CD4-positive, alpha-beta T cell (primary cell): Measurements from ENCODE around the gene NEURL1. TPM values are rescaled to one million over a fixed set of nuclear protein-coding genes. Genes with fewer than 3 reads are reported as not detected.

Experiments used
- ATAC-seq: fragments of 200-7000 bp; cut with Tn5 transposase; one replicate; pipeline ENCODE4 v1.10.0; 2022; ENCODE audit warnings: mild to moderate bottlenecking; ENCODE audit not compliant: poor library complexity
- CTCF ChIA-PET: fragments of 350-600 bp; sonication (Branson Sonifier 250); formaldehyde crosslinking; loops from one replicate; lab custom pipeline; 2021; ENCODE audit warnings: antibody characterized with exemption, inconsistent platforms; lab: Charles Lee
- POLR2A ChIA-PET: fragments of 350-600 bp; sonication (Branson Sonifier 250); formaldehyde crosslinking; loops from one replicate; lab custom pipeline; 2021; ENCODE audit warnings: antibody characterized with exemption, inconsistent platforms; lab: Charles Lee
- DNase-seq, 14 experiments: peaks; one replicate each; pipeline ENCODE4 v3.0.0-alpha.2; 2013 to 2020; ENCODE audit warnings: mixed read lengths in 2 of 14
- H3K27ac ChIP-seq, 2 donors: one replicate each; pipeline versions ENCODE4 v1.5.1 to v1.7.0; 2013; ENCODE audit warnings: low read length in 2 of 2, low read depth in 1 of 2, mild to moderate bottlenecking in 1 of 2
- H3K27me3 ChIP-seq, 2 experiments: 1 replicate in 1 of 2; 2 replicates in 1 of 2; pipeline versions ENCODE4 v1.6.1 to v1.7.0; 2013; ENCODE audit warnings: low read length in 2 of 2, control low read depth in 1 of 2, mild to moderate bottlenecking in 1 of 2, moderate library complexity in 1 of 2; ENCODE audit not compliant: insufficient read depth in 2 of 2, control insufficient read depth in 1 of 2
- H3K36me3 ChIP-seq: one replicate; pipeline ENCODE4 v1.6.1; 2013; ENCODE audit warnings: low read length, control low read depth; ENCODE audit not compliant: insufficient read depth
- H3K4me1 ChIP-seq: one replicate; pipeline ENCODE4 v1.6.1; 2013; ENCODE audit warnings: low read length, control low read depth; ENCODE audit not compliant: insufficient read depth
- H3K4me3 ChIP-seq: one replicate; pipeline ENCODE4 v1.5.1; 2013; ENCODE audit warnings: mild to moderate bottlenecking, low read length, moderate library complexity
- H3K9me3 ChIP-seq, 2 experiments: 1 replicate in 1 of 2; 2 replicates in 1 of 2; pipeline versions ENCODE4 v1.6.1 to v1.7.0; 2013; ENCODE audit warnings: low read length in 2 of 2, mild to moderate bottlenecking in 2 of 2, control low read depth in 1 of 2, moderate library complexity in 1 of 2; ENCODE audit not compliant: control insufficient read depth in 1 of 2, insufficient read depth in 1 of 2
- H3K27ac Mint-ChIP-seq: one replicate; pipeline ENCODE4 v1.8.0; 2020; ENCODE audit warnings: mixed read lengths
- H3K27me3 Mint-ChIP-seq: one replicate; pipeline ENCODE4 v1.8.0; 2021; ENCODE audit warnings: mixed read lengths
- H3K36me3 Mint-ChIP-seq: one replicate; pipeline ENCODE4 v1.8.0; 2021; ENCODE audit warnings: low read depth, mixed read lengths
- H3K4me1 Mint-ChIP-seq: one replicate; pipeline ENCODE4 v1.8.0; 2021; ENCODE audit warnings: low read depth, mixed read lengths
- H3K4me3 Mint-ChIP-seq: one replicate; pipeline ENCODE4 v1.8.0; 2020; ENCODE audit warnings: mild to moderate bottlenecking, mixed read lengths
- H3K9me3 Mint-ChIP-seq: one replicate; pipeline ENCODE4 v1.8.0; 2020; ENCODE audit warnings: mixed read lengths
- intact Hi-C, 2 experiments: fragments of 100-400 bp; cut with DNase I in 1 of 2; cut with micrococcal nuclease in 1 of 2; formaldehyde crosslinking; loops; one replicate each; pipeline versions ENCODE4 v1.15.1 to v1.9.0; 2023 to 2025; cut with DNase I, micrococcal nuclease
- total RNA-seq, 174 experiments: library from RNA in 2 of 174; stranded (reverse) in 2 of 174; gene quantifications; one replicate each; pipeline ENCODE4 v1.2.3 and lab custom pipeline; 2021 to 2026
- TF ChIP-seq, protein P1 (sequence below): fragments of 200-600 bp; IDR thresholded peaks from one replicate; pipeline ENCODE4 v1.8.0; 2022; ENCODE audit warnings: antibody characterized with exemption, mild to moderate bottlenecking

NEURL1 gene
- total RNA-seq, 2 experiments from 2014 or later, result 0.85 to 1.1 TPM

DNA sequence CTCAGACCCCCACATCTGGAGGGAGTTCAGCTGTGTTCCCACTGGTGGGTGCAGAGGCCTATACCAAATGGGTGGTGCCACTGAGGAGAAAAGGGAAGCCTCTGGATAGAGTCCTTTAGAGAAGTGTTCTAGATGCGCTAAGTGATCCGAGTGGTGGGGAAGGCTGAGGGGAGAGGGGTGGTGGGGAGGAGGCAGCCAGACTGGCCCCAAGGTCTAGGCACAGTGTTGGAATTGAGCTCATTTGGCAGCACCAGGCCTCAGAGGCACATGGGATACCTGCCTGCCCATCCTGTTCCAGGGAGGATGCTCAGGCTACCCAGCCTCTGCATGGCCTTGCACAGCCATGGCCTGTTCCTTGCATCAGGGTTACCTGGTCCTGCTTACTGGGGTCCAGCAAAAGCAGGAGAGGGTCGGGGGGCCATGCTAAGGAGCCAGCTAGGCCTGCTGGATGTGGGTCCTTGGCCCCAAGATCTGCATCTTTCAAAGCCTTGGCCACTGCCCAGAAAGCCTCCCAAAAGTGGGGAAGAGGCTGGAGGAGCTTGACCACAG, 99.6 kb downstream of the NEURL1 start:
- Mint-ChIP-seq H3K4me3 (no peak overlapping the region), H3K27ac (no peak overlapping the region), H3K36me3 (no peaks in the 10 kb centered on the region), H3K27me3 (no peaks in the 10 kb centered on the region), H3K9me3 (no peaks in the 10 kb centered on the region), H3K4me1 (no peaks in the 10 kb centered on the region)
- H3K27me3 ChIP-seq, result no peaks in the 10 kb centered on the region
- no peak overlapping the region for H3K4me3 ChIP-seq
- intact Hi-C loops, result loop anchor here in 1 of 2 experiments (5.0 kb wide), 1 partner anchor 176 kb away; no protein-coding TSS in a partner anchor
- ChIA-PET POLR2A (no interaction called here), CTCF (no interaction called here)
- no peaks in the 10 kb centered on the region for H3K4me1 ChIP-seq
- DNase-seq (no peak), ATAC-seq (no peak)
- TF ChIP-seq, protein P1, sequence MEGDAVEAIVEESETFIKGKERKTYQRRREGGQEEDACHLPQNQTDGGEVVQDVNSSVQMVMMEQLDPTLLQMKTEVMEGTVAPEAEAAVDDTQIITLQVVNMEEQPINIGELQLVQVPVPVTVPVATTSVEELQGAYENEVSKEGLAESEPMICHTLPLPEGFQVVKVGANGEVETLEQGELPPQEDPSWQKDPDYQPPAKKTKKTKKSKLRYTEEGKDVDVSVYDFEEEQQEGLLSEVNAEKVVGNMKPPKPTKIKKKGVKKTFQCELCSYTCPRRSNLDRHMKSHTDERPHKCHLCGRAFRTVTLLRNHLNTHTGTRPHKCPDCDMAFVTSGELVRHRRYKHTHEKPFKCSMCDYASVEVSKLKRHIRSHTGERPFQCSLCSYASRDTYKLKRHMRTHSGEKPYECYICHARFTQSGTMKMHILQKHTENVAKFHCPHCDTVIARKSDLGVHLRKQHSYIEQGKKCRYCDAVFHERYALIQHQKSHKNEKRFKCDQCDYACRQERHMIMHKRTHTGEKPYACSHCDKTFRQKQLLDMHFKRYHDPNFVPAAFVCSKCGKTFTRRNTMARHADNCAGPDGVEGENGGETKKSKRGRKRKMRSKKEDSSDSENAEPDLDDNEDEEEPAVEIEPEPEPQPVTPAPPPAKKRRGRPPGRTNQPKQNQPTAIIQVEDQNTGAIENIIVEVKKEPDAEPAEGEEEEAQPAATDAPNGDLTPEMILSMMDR, result no peak
- no peaks in the 10 kb centered on the region for H3K36me3 ChIP-seq
- H3K9me3 ChIP-seq, result no peaks in the 10 kb centered on the region
- no peak overlapping the region for H3K27ac ChIP-seq

DNA sequence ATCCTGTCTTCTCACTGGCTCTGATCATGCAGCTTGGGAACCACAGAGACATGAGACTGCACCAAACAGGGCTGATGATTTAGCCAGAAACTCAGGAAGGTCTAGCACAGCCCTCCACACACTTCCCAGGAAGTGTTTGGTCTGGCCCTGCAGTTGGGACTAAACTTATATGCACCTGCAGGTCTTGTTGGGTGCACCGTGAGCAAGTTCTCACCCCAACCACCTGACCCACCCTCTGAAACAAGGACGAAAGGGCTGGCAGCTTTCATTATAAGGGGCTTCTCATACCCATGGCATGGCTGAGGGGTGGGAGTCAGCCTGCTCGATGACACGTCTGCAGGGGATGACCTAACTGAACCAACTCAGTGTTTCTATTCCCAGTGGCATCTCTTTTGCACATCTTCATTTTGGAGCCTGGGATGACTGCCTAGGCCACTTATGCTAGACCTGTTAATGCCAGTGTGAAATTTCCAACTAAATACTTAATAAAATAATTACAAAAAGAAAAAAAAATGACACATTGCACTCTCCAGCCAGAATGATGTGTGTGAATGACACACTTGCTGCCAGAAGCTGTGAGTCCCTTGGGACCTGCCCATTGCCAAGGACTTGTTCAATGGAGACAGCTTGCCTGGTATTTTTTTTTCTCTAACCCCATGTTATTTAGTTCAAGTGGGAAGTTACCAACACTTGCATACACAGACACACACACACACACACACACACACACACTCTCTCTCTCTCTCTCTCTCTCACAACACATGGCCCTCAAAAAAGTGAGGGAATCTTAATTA, 102.6 kb downstream of the NEURL1 start:
- Mint-ChIP-seq H3K9me3 (no peaks in the 10 kb centered on the region), H3K36me3 (no peaks in the 10 kb centered on the region), H3K27me3 (no peaks in the 10 kb centered on the region), H3K4me3 (no peak overlapping the region), H3K27ac (no peak overlapping the region), H3K4me1 (no peaks in the 10 kb centered on the region)
- CTCF ChIA-PET, result interaction anchor here (2.3 kb wide), 1 partner anchor 90 kb away, joined by 7 read pairs; no protein-coding TSS in a partner anchor
- TF ChIP-seq, protein P1, result no peak
- intact Hi-C loops, result no loop called here
- H3K9me3 ChIP-seq, result no peaks in the 10 kb centered on the region
- no peaks in the 10 kb centered on the region for H3K36me3 ChIP-seq
- H3K4me1 ChIP-seq, result no peaks in the 10 kb centered on the region
- ATAC-seq (no peak), DNase-seq (no peak)
- POLR2A ChIA-PET, result no interaction called here
- H3K27ac ChIP-seq, result no peak overlapping the region
- no peaks in the 10 kb centered on the region for H3K27me3 ChIP-seq
- H3K4me3 ChIP-seq, result no peak overlapping the region

DNA sequence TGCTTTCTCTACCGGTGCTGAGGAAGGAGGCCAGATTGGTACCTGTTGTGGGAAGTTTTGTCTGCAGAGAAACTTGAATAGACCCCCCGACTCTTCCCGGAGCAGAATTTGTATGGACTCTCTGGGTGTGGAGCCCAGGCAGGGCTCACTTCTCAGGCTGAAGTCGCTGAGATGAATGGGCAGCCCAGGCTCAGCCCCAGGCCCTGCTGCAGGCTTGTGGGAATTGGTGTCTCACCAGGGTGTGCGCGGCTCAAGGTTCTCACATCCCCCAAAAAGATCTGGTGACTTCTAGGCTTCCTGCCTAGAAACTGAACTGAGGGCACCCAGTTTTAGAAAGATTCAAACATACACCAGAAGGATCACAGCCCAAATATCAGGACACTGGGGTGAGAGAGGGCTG, 103.5 kb downstream of the NEURL1 start:
- H3K36me3 Mint-ChIP-seq, result no peaks in the 10 kb centered on the region
- H3K27me3 ChIP-seq, result no peaks in the 10 kb centered on the region
- no peaks in the 10 kb centered on the region for H3K9me3 Mint-ChIP-seq
- no peak overlapping the region for H3K27ac Mint-ChIP-seq
- no peak overlapping the region for H3K4me3 ChIP-seq
- no peaks in the 10 kb centered on the region for H3K9me3 ChIP-seq
- no peak overlapping the region for H3K4me3 Mint-ChIP-seq
- H3K27ac ChIP-seq, result no peak overlapping the region
- intact Hi-C loops, result no loop called here
- DNase-seq (no peak), ATAC-seq (no peak)
- CTCF ChIA-PET, result interaction anchor here (2.3 kb wide), 1 partner anchor 89 kb away, joined by 7 read pairs; no protein-coding TSS in a partner anchor
- no peaks in the 10 kb centered on the region for H3K36me3 ChIP-seq
- H3K4me1 ChIP-seq, result no peaks in the 10 kb centered on the region
- no peaks in the 10 kb centered on the region for H3K27me3 Mint-ChIP-seq
- TF ChIP-seq, protein P1, result no peak
- no peaks in the 10 kb centered on the region for H3K4me1 Mint-ChIP-seq
- POLR2A ChIA-PET, result no interaction called here
